Keratinocyte (primary cell): ENCODE results near the gene IQSEC2. TPM values are rescaled to one million over a fixed set of nuclear protein-coding genes. Genes with fewer than 3 reads are reported as not detected.

Experiments used
- DNase-seq: peaks from one replicate; pipeline ENCODE4 v3.0.0-alpha.2; 2011; ENCODE audit warnings: low read depth, missing footprints, low spot score
- FAIRE-seq: peaks from 2 replicates; lab custom pipeline; 2011; peaks lifted over from hg19 to GRCh38; lab: Jason Lieb, UNC
- H2AFZ ChIP-seq: 2 replicates; pipeline ENCODE4 v1.6.0; 2012; ENCODE audit warnings: low read length, control low read depth, inconsistent platforms; ENCODE audit not compliant: control insufficient read depth
- H3K27ac ChIP-seq: 2 replicates; pipeline ENCODE4 v1.5.1; 2011; ENCODE audit warnings: low read length; ENCODE audit not compliant: control insufficient read depth, insufficient read depth
- H3K27me3 ChIP-seq: 3 replicates; pipeline ENCODE4 v1.6.0; 2011; ENCODE audit warnings: low read length; ENCODE audit not compliant: control insufficient read depth, insufficient read depth; ENCODE audit errors: extremely low read depth
- H3K36me3 ChIP-seq, 2 experiments: 2 replicates in 1 of 2; 3 replicates in 1 of 2; pipeline ENCODE4 v1.5.1; 2011; ENCODE audit warnings: low read length in 2 of 2, mild to moderate bottlenecking in 1 of 2; ENCODE audit not compliant: control insufficient read depth in 2 of 2, insufficient read depth in 2 of 2; ENCODE audit errors: extremely low read depth in 1 of 2
- H3K4me1 ChIP-seq: 3 replicates; pipeline ENCODE4 v1.5.1; 2011; ENCODE audit warnings: low read length; ENCODE audit not compliant: control insufficient read depth, insufficient read depth; ENCODE audit errors: extremely low read depth
- H3K4me2 ChIP-seq: 3 replicates; pipeline ENCODE4 v1.6.0; 2011; ENCODE audit warnings: low read depth, low read length; ENCODE audit not compliant: control insufficient read depth, insufficient read depth; ENCODE audit errors: extremely low read depth
- H3K4me3 ChIP-seq, 3 experiments: fragments of 200-600 bp in 1 of 3; sonication (generic) in 1 of 3; 2 replicates in 2 of 3; 3 replicates in 1 of 3; pipeline ENCODE4 v1.5.1; 2011 to 2016; ENCODE audit warnings: low read length in 3 of 3, mild to moderate bottlenecking in 3 of 3, control low read depth in 2 of 3, inconsistent platforms in 1 of 3, low read depth in 1 of 3, mixed read lengths in 1 of 3, mixed run types in 1 of 3, moderate library complexity in 1 of 3; ENCODE audit not compliant: control insufficient read depth in 2 of 3, insufficient read depth in 2 of 3; ENCODE audit errors: extremely low read depth in 1 of 3
- H3K79me2 ChIP-seq: 2 replicates; pipeline ENCODE4 v1.6.0; 2012; ENCODE audit warnings: low read length; ENCODE audit not compliant: control insufficient read depth, insufficient read depth
- H3K9ac ChIP-seq: 3 replicates; pipeline ENCODE4 v1.6.0; 2011; ENCODE audit warnings: low read length; ENCODE audit not compliant: control insufficient read depth, insufficient read depth; ENCODE audit errors: extremely low read depth
- H3K9me1 ChIP-seq: 3 replicates; pipeline ENCODE4 v1.6.0; 2011; ENCODE audit warnings: low read length; ENCODE audit not compliant: control insufficient read depth, insufficient read depth; ENCODE audit errors: extremely low read depth
- H3K9me3 ChIP-seq: 2 replicates; pipeline ENCODE4 v1.5.1; 2012; ENCODE audit warnings: low read depth, low read length; ENCODE audit not compliant: control insufficient read depth
- H4K20me1 ChIP-seq: 3 replicates; pipeline ENCODE4 v1.6.0; 2011; ENCODE audit warnings: low read length; ENCODE audit not compliant: control insufficient read depth, insufficient read depth; ENCODE audit errors: extremely low read depth
- EZH2 ChIP-seq: IDR thresholded peaks from one replicate; pipeline ENCODE4 v1.6.1; 2012; ENCODE audit warnings: inconsistent platforms, mild to moderate bottlenecking, low read length, moderate library complexity
- dilution Hi-C: fragments of 300-500 bp; cut with MboI; formaldehyde crosslinking; loops from one replicate; pipeline ENCODE4 v1.7.0; 2020; ENCODE audit warnings: low sequenced_read_pairs; ENCODE audit not compliant: extremely low pct_ligation_motif_present
- polyA plus RNA-seq, 5 experiments: library from polyadenylated mRNA; depleted of rRNA in 3 of 5; stranded (reverse) in 3 of 5; stranded (forward) in 1 of 5; unstranded in 1 of 5; fragments of >200 nt; gene quantifications; 1 replicate in 1 of 5; 2 replicates in 3 of 5; 3 replicates in 1 of 5; pipeline versions ENCODE4 v1.2.1 to v1.2.3, GENCODE V29; 2011 to 2012; ENCODE audit warnings: missing spikeins in 2 of 5, low read depth in 1 of 5, low replicate concordance in 1 of 5
- TF ChIP-seq, protein P1 (sequence below), 3 experiments: IDR thresholded peaks in 1 of 3; conservative IDR thresholded peaks in 1 of 3; optimal IDR thresholded peaks in 1 of 3; 2 replicates in 2 of 3; 3 replicates in 1 of 3; pipeline versions ENCODE3 to v1.5.1; 2011; ENCODE audit warnings: low read length in 3 of 3, mild to moderate bottlenecking in 3 of 3, moderate library complexity in 2 of 3, control low read depth in 1 of 3, inconsistent platforms in 1 of 3; ENCODE audit not compliant: insufficient read depth in 2 of 3; ENCODE audit errors: extremely low read depth in 1 of 3

The IQSEC2 gene
- polyA plus RNA-seq, 1 donor (not counting 4 experiments of a cell fraction or from before 2014, with no cell fraction given), result 4.7 TPM

DNA sequence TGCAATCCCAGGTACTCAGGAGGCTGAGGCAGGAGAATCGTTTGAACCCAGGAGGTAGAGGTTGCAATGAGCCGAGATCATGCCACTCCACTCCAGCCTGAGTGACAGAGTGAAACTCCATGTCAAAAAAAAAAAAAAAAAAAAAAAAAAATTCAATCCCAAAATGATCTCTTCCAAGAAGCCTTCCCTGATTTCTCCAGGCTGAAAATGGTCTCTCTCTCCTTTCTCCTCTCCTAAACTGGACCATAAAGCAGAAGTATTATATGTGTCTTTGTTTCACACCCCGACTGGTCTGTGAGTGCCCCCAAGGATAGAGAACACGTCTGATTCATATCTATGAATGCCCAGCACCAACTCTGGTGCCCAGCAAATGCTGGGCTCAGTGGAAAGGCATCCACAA, 39.1 kb downstream of the IQSEC2 start:
- Histone ChIP-seq H3K4me3 (no peak overlapping the region), H3K27me3 (no peaks in the 10 kb centered on the region), H3K36me3 (peaks cover 0 to 3% of the 10 kb centered on the region in 2 experiments), H3K9me3 (no peaks in the 10 kb centered on the region), H3K9me1 (no peaks in the 10 kb centered on the region), H3K27ac (no peak overlapping the region), H3K9ac (no peak overlapping the region), H2AFZ (no peak overlapping the region), H4K20me1 (no peaks in the 10 kb centered on the region), H3K4me1 (no peaks in the 10 kb centered on the region), H3K4me2 (no peak overlapping the region), H3K79me2 (no peaks in the 10 kb centered on the region)
- no peak for TF ChIP-seq EZH2
- TF ChIP-seq, protein P1, sequence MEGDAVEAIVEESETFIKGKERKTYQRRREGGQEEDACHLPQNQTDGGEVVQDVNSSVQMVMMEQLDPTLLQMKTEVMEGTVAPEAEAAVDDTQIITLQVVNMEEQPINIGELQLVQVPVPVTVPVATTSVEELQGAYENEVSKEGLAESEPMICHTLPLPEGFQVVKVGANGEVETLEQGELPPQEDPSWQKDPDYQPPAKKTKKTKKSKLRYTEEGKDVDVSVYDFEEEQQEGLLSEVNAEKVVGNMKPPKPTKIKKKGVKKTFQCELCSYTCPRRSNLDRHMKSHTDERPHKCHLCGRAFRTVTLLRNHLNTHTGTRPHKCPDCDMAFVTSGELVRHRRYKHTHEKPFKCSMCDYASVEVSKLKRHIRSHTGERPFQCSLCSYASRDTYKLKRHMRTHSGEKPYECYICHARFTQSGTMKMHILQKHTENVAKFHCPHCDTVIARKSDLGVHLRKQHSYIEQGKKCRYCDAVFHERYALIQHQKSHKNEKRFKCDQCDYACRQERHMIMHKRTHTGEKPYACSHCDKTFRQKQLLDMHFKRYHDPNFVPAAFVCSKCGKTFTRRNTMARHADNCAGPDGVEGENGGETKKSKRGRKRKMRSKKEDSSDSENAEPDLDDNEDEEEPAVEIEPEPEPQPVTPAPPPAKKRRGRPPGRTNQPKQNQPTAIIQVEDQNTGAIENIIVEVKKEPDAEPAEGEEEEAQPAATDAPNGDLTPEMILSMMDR (optimal IDR thresholded peaks at IDR 0.05 in 1 of 3, IDR thresholded peaks at IDR 0.05 in 1 of 3, conservative IDR thresholded peaks at IDR 0.05 in 1 of 3; ENCODE audit: extremely low read depth in 1 of 3, insufficient read depth in 2 of 3, low read length in 3 of 3), result no peak
- DNase-seq (no peak), FAIRE-seq (no peak)
- dilution Hi-C loops, result no loop called here

DNA sequence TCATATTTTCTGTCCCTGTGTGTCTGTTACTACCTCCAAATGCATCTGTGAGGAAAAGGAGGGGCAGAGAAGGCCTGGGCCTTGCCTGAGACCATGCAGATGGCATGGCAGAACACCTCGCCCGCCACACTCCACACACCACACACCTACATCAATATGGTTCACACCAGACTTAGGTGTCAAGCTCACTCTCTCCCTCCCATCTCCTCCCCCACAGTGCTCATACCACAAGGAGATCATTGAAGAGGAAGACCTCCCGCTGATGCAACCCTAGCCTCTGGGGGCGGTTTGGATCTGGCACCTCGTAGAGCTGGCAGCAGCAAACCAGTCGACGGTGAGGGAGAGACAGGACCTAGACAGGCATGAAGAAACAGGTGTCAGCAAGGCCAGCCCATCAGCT, 39.8 kb downstream of the IQSEC2 start:
- H3K36me3 ChIP-seq, result peaks cover 0 to 2% of the 10 kb centered on the region in 2 experiments
- TF ChIP-seq, protein P1 (optimal IDR thresholded peaks at IDR 0.05 in 1 of 3, IDR thresholded peaks at IDR 0.05 in 1 of 3, conservative IDR thresholded peaks at IDR 0.05 in 1 of 3; ENCODE audit: extremely low read depth in 1 of 3, insufficient read depth in 2 of 3, low read length in 3 of 3), result no peak
- no peak for TF ChIP-seq EZH2
- no peak overlapping the region for H3K27ac ChIP-seq
- no peak for FAIRE-seq
- DNase-seq, result no peak
- no peaks in the 10 kb centered on the region for H3K9me1 ChIP-seq
- H3K4me2 ChIP-seq, result no peak overlapping the region
- no peak overlapping the region for H3K9ac ChIP-seq
- H3K27me3 ChIP-seq, result no peaks in the 10 kb centered on the region
- dilution Hi-C loops, result no loop called here
- H4K20me1 ChIP-seq, result no peaks in the 10 kb centered on the region
- no peak overlapping the region for H3K4me3 ChIP-seq
- no peaks in the 10 kb centered on the region for H3K9me3 ChIP-seq
- no peaks in the 10 kb centered on the region for H3K4me1 ChIP-seq
- no peak overlapping the region for H2AFZ ChIP-seq
- H3K79me2 ChIP-seq, result no peaks in the 10 kb centered on the region
